Measurements from ENCODE around the gene FBXO41.

The FBXO41 gene

DNA sequence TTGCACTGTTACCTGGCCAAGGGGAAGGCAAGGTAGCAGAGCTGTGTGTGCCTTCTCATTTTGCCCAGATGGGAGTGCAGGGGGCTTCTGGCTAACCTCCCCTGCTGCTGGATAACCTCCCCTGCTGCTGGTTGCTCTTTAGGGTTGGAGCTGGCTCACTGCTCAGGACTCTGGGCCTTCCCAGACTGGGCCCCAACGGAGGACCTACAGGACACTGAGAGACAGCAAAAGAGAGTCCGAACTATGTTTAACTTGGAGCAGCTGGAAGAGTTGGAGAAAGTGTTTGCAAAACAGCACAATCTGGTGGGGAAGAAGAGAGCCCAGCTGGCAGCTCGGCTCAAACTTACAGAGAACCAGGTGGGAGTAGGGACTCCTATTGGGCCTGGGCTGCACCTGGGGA is 76.0 kb downstream of the FBXO41 start:
- Mint-ChIP-seq H3K27ac (no peak overlapping the region), H3K9me3 (peaks cover 4% of the 10 kb centered on the region), H3K4me3 (no peak overlapping the region), H3K4me1 (no peaks in the 10 kb centered on the region), H3K36me3 (ENCODE audit: low read depth) (no peaks in the 10 kb centered on the region), H3K27me3 (ENCODE audit: low read depth) (peaks cover 56% of the 10 kb centered on the region)
- TF ChIP-seq, protein P1, sequence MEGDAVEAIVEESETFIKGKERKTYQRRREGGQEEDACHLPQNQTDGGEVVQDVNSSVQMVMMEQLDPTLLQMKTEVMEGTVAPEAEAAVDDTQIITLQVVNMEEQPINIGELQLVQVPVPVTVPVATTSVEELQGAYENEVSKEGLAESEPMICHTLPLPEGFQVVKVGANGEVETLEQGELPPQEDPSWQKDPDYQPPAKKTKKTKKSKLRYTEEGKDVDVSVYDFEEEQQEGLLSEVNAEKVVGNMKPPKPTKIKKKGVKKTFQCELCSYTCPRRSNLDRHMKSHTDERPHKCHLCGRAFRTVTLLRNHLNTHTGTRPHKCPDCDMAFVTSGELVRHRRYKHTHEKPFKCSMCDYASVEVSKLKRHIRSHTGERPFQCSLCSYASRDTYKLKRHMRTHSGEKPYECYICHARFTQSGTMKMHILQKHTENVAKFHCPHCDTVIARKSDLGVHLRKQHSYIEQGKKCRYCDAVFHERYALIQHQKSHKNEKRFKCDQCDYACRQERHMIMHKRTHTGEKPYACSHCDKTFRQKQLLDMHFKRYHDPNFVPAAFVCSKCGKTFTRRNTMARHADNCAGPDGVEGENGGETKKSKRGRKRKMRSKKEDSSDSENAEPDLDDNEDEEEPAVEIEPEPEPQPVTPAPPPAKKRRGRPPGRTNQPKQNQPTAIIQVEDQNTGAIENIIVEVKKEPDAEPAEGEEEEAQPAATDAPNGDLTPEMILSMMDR (IDR thresholded peaks at IDR 0.05; ENCODE audit: unreplicated experiment in 3 of 3): no peak

DNA sequence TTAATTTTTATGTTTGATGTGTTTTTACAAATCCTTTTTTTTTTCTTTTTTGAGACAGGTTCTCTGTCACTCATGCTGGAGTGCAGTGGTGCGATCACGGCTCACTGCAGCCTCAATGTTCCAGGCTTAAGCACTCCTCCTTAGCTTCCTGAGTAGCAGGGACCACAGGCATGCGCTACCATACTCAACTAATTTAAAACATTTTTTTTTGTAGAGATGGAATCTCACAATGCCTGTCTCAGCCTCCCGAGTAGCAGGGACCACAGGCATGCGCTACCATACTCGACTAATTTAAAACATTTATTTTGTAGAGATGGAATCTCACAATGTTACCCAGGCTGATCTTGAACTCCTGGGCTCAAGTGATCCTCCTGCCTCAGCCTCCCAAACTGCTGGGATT is 78.7 kb downstream of the FBXO41 start:
- no peaks in the 10 kb centered on the region for H3K36me3 Mint-ChIP-seq (ENCODE audit: low read depth)
- peaks cover 80% of the 10 kb centered on the region for H3K27me3 Mint-ChIP-seq (ENCODE audit: low read depth)
- peaks cover 10% of the 10 kb centered on the region for H3K9me3 Mint-ChIP-seq
- TF ChIP-seq, protein P1 (IDR thresholded peaks at IDR 0.05; ENCODE audit: unreplicated experiment in 3 of 3): no peak
- no peaks in the 10 kb centered on the region for H3K4me1 Mint-ChIP-seq
- H3K27ac Mint-ChIP-seq: no peak overlapping the region
- no peak overlapping the region for H3K4me3 Mint-ChIP-seq
